ENCODE measurements around the gene CCNA2.

CCNA2 gene

DNA sequence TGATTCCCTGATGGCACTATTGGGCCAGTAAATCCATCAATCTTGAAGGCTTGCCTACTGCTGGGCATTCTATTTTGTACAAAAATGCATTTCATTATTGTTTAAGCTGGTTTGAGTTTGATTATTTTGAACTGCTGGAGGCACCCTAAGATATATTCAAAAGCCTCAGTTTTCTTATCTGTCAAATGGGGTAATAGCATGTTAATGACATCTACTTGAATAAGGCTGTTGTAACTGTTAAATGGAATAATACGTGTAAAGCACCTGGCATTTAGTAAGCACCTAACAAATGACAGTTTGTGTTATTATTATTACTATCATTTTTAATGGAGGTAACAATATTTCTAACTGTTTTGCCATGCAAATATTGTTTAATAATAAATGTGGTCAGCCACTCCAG is 51.8 kb downstream of the CCNA2 start:
- DNase-seq: no peak

DNA sequence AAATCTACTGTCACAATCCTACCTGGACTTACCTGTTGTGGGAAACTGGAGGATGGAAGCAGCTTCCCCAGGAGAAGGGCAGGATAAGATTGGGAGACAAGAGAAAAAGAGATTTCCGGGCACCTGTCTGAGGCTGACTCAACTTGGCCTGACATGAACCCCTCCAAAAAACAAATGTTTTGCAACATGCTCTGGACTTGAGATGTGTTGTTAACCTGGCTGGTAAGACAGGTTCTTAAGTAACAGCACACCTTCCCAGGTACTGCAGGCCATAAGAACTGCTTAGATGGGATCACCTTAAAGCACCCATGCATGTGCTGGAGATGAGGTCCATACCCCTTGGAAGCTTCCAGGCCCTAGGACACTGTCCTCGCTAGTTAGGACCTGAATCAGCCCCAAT is 54.3 kb downstream of the CCNA2 start:
- no peak for DNase-seq

DNA sequence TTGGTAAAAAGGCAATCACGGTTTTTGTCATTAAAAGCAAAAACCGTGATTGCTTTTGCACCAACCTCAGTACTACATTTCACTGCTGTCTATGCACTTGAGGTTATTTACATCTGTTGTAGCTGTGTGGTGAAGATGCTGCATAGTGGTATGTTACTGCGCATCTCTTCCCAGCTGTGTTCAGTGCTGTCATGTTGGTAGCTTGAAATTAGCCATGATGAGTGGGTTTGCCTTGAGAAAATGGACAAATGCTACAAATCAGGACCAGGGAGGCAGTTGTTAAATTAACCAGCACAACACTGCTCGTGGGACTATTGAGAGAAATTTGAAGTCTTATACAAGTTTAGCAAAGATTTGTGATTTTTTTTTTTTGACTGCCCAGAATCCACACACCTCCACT is 56.5 kb downstream of the CCNA2 start:
- no peak for DNase-seq
